Adrenal gland (tissue), 5 donors: Measurements from ENCODE around the gene UBE2QL1.

ENCODE experiments used
- POLR2A ChIP-seq, 2 donors: fragments of 450-650 bp; IDR thresholded peaks; one replicate each; pipeline ENCODE4 v1.6.1; 2017; ENCODE audit warnings: antibody characterized with exemption in 2 of 2, mild to moderate bottlenecking in 2 of 2, moderate library complexity in 1 of 2
- TF ChIP-seq, protein P1 (sequence below), 6 experiments: fragments of 450-650 bp in 4 of 6; fragments of 200-600 bp in 2 of 6; sonication (generic) in 1 of 6; IDR thresholded peaks; 1 replicate in 5 of 6; 2 replicates in 1 of 6; pipeline versions ENCODE4 v1.5.1 to v1.8.0; 2016 to 2021; ENCODE audit warnings: antibody characterized with exemption in 6 of 6, mild to moderate bottlenecking in 2 of 6, moderate library complexity in 1 of 6
- donor health status: DM: no; HTN: no; CAD: no.

DNA sequence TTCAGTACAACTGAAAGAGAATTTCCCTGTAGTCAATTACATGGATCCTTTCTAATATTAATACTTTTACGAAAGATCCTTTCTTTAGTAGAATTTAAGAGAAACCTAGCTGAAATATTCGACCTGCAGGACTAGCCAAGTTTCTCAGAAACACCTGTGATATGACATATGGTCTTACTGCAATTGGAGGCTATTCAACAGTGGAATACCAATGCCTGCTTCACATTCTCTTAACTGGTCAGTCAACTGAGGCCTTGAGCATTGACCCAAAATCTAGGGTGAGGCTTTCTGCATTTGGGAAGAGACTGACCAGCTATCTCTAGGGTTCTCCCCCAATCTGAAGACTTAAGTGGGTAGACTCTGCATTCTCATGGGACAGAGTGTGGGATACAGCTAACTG, 12.3 kb downstream of the UBE2QL1 start:
- TF ChIP-seq, protein P1, sequence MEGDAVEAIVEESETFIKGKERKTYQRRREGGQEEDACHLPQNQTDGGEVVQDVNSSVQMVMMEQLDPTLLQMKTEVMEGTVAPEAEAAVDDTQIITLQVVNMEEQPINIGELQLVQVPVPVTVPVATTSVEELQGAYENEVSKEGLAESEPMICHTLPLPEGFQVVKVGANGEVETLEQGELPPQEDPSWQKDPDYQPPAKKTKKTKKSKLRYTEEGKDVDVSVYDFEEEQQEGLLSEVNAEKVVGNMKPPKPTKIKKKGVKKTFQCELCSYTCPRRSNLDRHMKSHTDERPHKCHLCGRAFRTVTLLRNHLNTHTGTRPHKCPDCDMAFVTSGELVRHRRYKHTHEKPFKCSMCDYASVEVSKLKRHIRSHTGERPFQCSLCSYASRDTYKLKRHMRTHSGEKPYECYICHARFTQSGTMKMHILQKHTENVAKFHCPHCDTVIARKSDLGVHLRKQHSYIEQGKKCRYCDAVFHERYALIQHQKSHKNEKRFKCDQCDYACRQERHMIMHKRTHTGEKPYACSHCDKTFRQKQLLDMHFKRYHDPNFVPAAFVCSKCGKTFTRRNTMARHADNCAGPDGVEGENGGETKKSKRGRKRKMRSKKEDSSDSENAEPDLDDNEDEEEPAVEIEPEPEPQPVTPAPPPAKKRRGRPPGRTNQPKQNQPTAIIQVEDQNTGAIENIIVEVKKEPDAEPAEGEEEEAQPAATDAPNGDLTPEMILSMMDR (IDR thresholded peaks at IDR 0.05): no peak
- no peak for TF ChIP-seq POLR2A (IDR thresholded peaks at IDR 0.05)
